HepG2 (cell line): ENCODE data around the gene ARHGAP21. TPM values are rescaled to one million over a fixed set of nuclear protein-coding genes. Genes with fewer than 3 reads are reported as not detected.

ENCODE experiments used
- ATAC-seq: fragments of 200-7000 bp; cut with Tn5 transposase; 3 replicates; pipeline ENCODE4 v1.9.1; 2020; ENCODE audit warnings: mild to moderate bottlenecking, moderate library complexity
- BruUV-seq: library from RNA; stranded (reverse); fragments of 400-500 nt; replicated peaks from 2 replicates; lab custom pipeline; 2021; lab: Mats Ljungman, UMichigan
- CTCF ChIA-PET: fragments of 300-600 bp; formaldehyde crosslinking; extraction: SDS; loops from one replicate; lab custom pipeline; 2021; ENCODE audit warnings: low total read pairs, inconsistent platforms, low intra/inter-chr PET ratio; lab: Yijun Ruan, JAX
- POLR2A ChIA-PET: fragments of 350-600 bp; sonication (Branson Sonifier 250); formaldehyde crosslinking; loops from one replicate; lab custom pipeline; 2020; ENCODE audit warnings: antibody characterized with exemption, inconsistent platforms; lab: Yijun Ruan, JAX
- DNase-seq: peaks from one replicate; pipeline ENCODE4 v3.0.0-alpha.2; 2015; ENCODE audit warnings: low spot score
- FAIRE-seq: peaks from 3 replicates; lab custom pipeline; 2011; peaks lifted over from hg19 to GRCh38; lab: Jason Lieb, UNC
- H2AFZ ChIP-seq: one replicate; pipeline ENCODE4 v1.6.1; 2011; ENCODE audit warnings: low read length, inconsistent platforms
- H3K27ac ChIP-seq: fragments of 300-600 bp; 3 replicates; pipeline ENCODE4 v1.8.0; 2011; ENCODE audit warnings: mixed run types, mild to moderate bottlenecking, mixed read lengths, low read length, inconsistent platforms; ENCODE audit not compliant: insufficient read depth; ENCODE audit errors: extremely low read length
- H3K27me3 ChIP-seq, 2 experiments: fragments of 200-600 bp in 1 of 2; 2 replicates in 1 of 2; 3 replicates in 1 of 2; pipeline versions ENCODE4 v1.6.0 to v1.8.0; 2011; ENCODE audit warnings: low read length in 2 of 2, mild to moderate bottlenecking in 2 of 2, moderate library complexity in 2 of 2, inconsistent platforms in 1 of 2; ENCODE audit not compliant: insufficient read depth in 2 of 2, control insufficient read depth in 1 of 2
- H3K36me3 ChIP-seq, 2 experiments: fragments of 200-600 bp in 1 of 2; replicated peaks in 1 of 2; 2 replicates in 1 of 2; 3 replicates in 1 of 2; pipeline versions ENCODE4 v1.5.1 to v1.8.0; 2011; ENCODE audit warnings: low read length in 2 of 2, inconsistent platforms in 1 of 2; ENCODE audit not compliant: insufficient read depth in 2 of 2, control insufficient read depth in 1 of 2
- H3K4me1 ChIP-seq: 2 replicates; pipeline ENCODE4 v1.5.1; 2012; ENCODE audit warnings: low read length, inconsistent platforms; ENCODE audit not compliant: insufficient read depth
- H3K4me2 ChIP-seq: 2 replicates; pipeline ENCODE4 v1.6.0; 2011; ENCODE audit warnings: low read depth, low read length, inconsistent platforms
- H3K4me3 ChIP-seq, 3 experiments: fragments of 200-600 bp in 1 of 3; sonication (generic), shearing (Covaris generic) in 1 of 3; replicated peaks in 1 of 3; 2 replicates each; pipeline ENCODE4 v1.5.1; 2011 to 2016; ENCODE audit warnings: low read length in 3 of 3, inconsistent platforms in 2 of 3, low read depth in 2 of 3, mild to moderate bottlenecking in 2 of 3, control low read depth in 1 of 3, mixed read lengths in 1 of 3; ENCODE audit not compliant: insufficient read depth in 1 of 3
- H3K79me2 ChIP-seq: one replicate; pipeline ENCODE4 v1.6.1; 2011; ENCODE audit warnings: low read length, inconsistent platforms; ENCODE audit not compliant: insufficient read depth
- H3K9ac ChIP-seq: 2 replicates; pipeline ENCODE4 v1.6.0; 2011; ENCODE audit warnings: mild to moderate bottlenecking, low read depth, low read length, inconsistent platforms; ENCODE audit not compliant: insufficient read depth
- H3K9me3 ChIP-seq: 2 replicates; pipeline ENCODE4 v1.5.1; 2012; ENCODE audit warnings: mild to moderate bottlenecking, low read length
- H4K20me1 ChIP-seq: 2 replicates; pipeline ENCODE4 v1.6.0; 2011; ENCODE audit warnings: inconsistent platforms, mild to moderate bottlenecking, low read length, moderate library complexity; ENCODE audit not compliant: insufficient read depth
- EEA1 ChIP-seq: sonication (generic); formaldehyde crosslinking; IDR thresholded peaks from 2 replicates; pipeline ENCODE4 v1.5.1; 2020; ENCODE audit warnings: mild to moderate bottlenecking, missing genetic modification reagents, borderline replicate concordance
- ERF ChIP-seq: IDR thresholded peaks from 2 replicates; pipeline ENCODE4 v1.6.1; 2018; ENCODE audit warnings: missing biosample characterization, missing genetic modification reagents
- HNF1A ChIP-seq, 2 experiments: sonication (generic) in 1 of 2; formaldehyde crosslinking in 1 of 2; IDR thresholded peaks; 2 replicates each; pipeline versions ENCODE4 v1.4.0 to v1.6.1; 2016 to 2020; ENCODE audit warnings: borderline replicate concordance in 1 of 2, low read depth in 1 of 2, mild to moderate bottlenecking in 1 of 2, missing genetic modification reagents in 1 of 2
- IRF1 ChIP-seq: sonication (generic); formaldehyde crosslinking; IDR thresholded peaks from 2 replicates; pipeline ENCODE4 v1.4.0; 2020; ENCODE audit warnings: low read depth, mild to moderate bottlenecking, missing genetic modification reagents
- KLF13 ChIP-seq: sonication (generic); formaldehyde crosslinking; IDR thresholded peaks from 2 replicates; pipeline ENCODE4 v1.4.0; 2020; ENCODE audit warnings: mild to moderate bottlenecking, missing genetic modification reagents
- NR2F6 ChIP-seq, 2 experiments: IDR thresholded peaks; 2 replicates each; pipeline ENCODE4 v1.6.1; 2016; ENCODE audit warnings: antibody characterized with exemption in 1 of 2, mild to moderate bottlenecking in 1 of 2
- TERF1 ChIP-seq: sonication (generic); formaldehyde crosslinking; IDR thresholded peaks from 2 replicates; pipeline ENCODE4 v1.8.0; 2022; ENCODE audit warnings: mild to moderate bottlenecking, missing genetic modification reagents, moderate library complexity
- ZFP91 ChIP-seq: sonication (generic); formaldehyde crosslinking; IDR thresholded peaks from 2 replicates; pipeline ENCODE4 v1.9.0; 2022; ENCODE audit warnings: missing genetic modification reagents, mild to moderate bottlenecking, borderline replicate concordance
- ZNF101 ChIP-seq: sonication (generic); formaldehyde crosslinking; IDR thresholded peaks from 2 replicates; pipeline ENCODE4 v1.4.0; 2020; ENCODE audit warnings: mild to moderate bottlenecking, low read depth, missing genetic modification reagents, borderline replicate concordance
- ZNF18 ChIP-seq: sonication (generic); formaldehyde crosslinking; IDR thresholded peaks from 2 replicates; pipeline ENCODE4 v1.8.0; 2022; ENCODE audit warnings: mild to moderate bottlenecking, missing genetic modification reagents; ENCODE audit not compliant: insufficient replicate concordance
- WGBS: methylation state at CpG from one replicate; pipeline ENCODE4 v1.1.6; 2017; ENCODE audit warnings: low lambda C conversion rate; 5-methylcytosine and 5-hydroxymethylcytosine counted together
- in situ Hi-C: cut with HindIII; loops from 2 replicates; pipeline ENCODE4 v1.10.0; 2017; ENCODE audit warnings: low pct_unique_long_range_greater_than_20kb; ENCODE audit not compliant: extremely low pct_ligation_motif_present
- intact Hi-C: fragments of 100-400 bp; cut with micrococcal nuclease; formaldehyde crosslinking; loops from one replicate; pipeline ENCODE4 v1.10.0; 2022; ENCODE audit not compliant: unreplicated experiment
- polyA plus RNA-seq, 8 experiments: library from polyadenylated mRNA; depleted of rRNA in 3 of 8; stranded (reverse) in 7 of 8; unstranded in 1 of 8; fragments of >200 nt; fragmentation: Illumina TruSeq in 4 of 8; extraction: Trizol in 4 of 8; gene quantifications; 2 replicates each; pipeline versions ENCODE4 v1.2.1 to v1.2.3, GENCODE V29; 2011 to 2016; ENCODE audit warnings: low read depth in 4 of 8, missing spikeins in 1 of 8, mixed read lengths in 1 of 8; ENCODE audit not compliant: insufficient read depth in 1 of 8
- total RNA-seq, 5 experiments: library from RNA; depleted of rRNA; stranded (reverse); fragments of >200 nt; fragmentation: Illumina TruSeq; extraction: Trizol; gene quantifications; 2 replicates each; pipeline ENCODE4 v1.2.3, GENCODE V29; 2016; ENCODE audit warnings: low read depth in 1 of 5

ARHGAP21 gene
- total and polyA plus RNA-seq, 2 of the 13 experiments (the other 11 are each of a cell fraction or from before 2014, with no cell fraction given), result 23.9 to 26.6 TPM

GRCh38 chr10:24678757-24679156, 44.9 kb downstream of the ARHGAP21 start (continued):
- TF ChIP-seq IRF1 (CRISPR knock-in tag) (no peak), ERF (no peak), ZNF101 (CRISPR knock-in tag) (no peak)

- H3K79me2 ChIP-seq, result peaks cover 18% of the 10 kb centered on the region
- TF ChIP-seq EEA1 (CRISPR knock-in tag) (no peak), KLF13 (CRISPR knock-in tag) (no peak), ZNF18 (CRISPR knock-in tag) (no peak), NR2F6 (IDR thresholded peaks at IDR 0.05) (no peak), NR2F6 (CRISPR knock-in tag; IDR thresholded peaks at IDR 0.05) (no peak), HNF1A (IDR thresholded peaks at IDR 0.05; ENCODE audit: low read depth) (no peak), HNF1A (CRISPR knock-in tag; IDR thresholded peaks at IDR 0.05; ENCODE audit: borderline replicate concordance) (no peak), TERF1 (CRISPR knock-in tag) (no peak), ZFP91 (CRISPR knock-in tag) (no peak)
- CTCF ChIA-PET, result no interaction called here
- no peaks in the 10 kb centered on the region for H3K9me3 ChIP-seq
- intact Hi-C loops, result no loop called here
- peaks cover 14% of the 10 kb centered on the region for H3K4me1 ChIP-seq
- H3K4me2 ChIP-seq, result no peak overlapping the region
- H3K27ac ChIP-seq, result no peak overlapping the region
- no peaks in the 10 kb centered on the region for H3K36me3 ChIP-seq
- FAIRE-seq (no peak), ATAC-seq (no peak), DNase-seq (no peak)
- H3K27me3 ChIP-seq, result no peaks in the 10 kb centered on the region
- H4K20me1 ChIP-seq, result no peaks in the 10 kb centered on the region; the same call in 1 of the 2 replicates
- in situ Hi-C loops, result no loop called here
- 96% methylated on average over 5 of the region's 5 CpGs for WGBS
- no peak overlapping the region for H3K9ac ChIP-seq
- no TSS peak for BruUV-seq
- POLR2A ChIA-PET, result no interaction called here
- H3K4me3 ChIP-seq, result no peak overlapping the region
- no peak overlapping the region for H2AFZ ChIP-seq
Observed at GRCh38 chr10:24674892-24675632, 48.6 kb downstream of the ARHGAP21 start.
